H9 (cell line): ENCODE measurements around the gene LIMS1. TPM values are rescaled to one million over a fixed set of nuclear protein-coding genes. Genes with fewer than 3 reads are reported as not detected.

Experiments used
- DNase-seq: peaks from one replicate; pipeline ENCODE4 v3.0.0-alpha.2; 2017
- H2AFZ ChIP-seq: one replicate; pipeline ENCODE4 v1.6.1; 2013; ENCODE audit warnings: mild to moderate bottlenecking, low read length, control low read depth, moderate library complexity
- H2AK5ac ChIP-seq: 2 replicates; pipeline ENCODE4 v1.6.1; 2013; ENCODE audit warnings: low read length, control low read depth, mixed read lengths; ENCODE audit not compliant: insufficient read length
- H2BK120ac ChIP-seq: one replicate; pipeline ENCODE4 v1.6.1; 2013; ENCODE audit warnings: low read depth, mild to moderate bottlenecking, low read length, control low read depth, inconsistent platforms; ENCODE audit not compliant: poor library complexity, severe bottlenecking
- H2BK12ac ChIP-seq: 2 replicates; pipeline ENCODE4 v1.6.1; 2013; ENCODE audit warnings: low read length, control low read depth, mixed read lengths, low read depth; ENCODE audit not compliant: insufficient read length
- H2BK15ac ChIP-seq: 2 replicates; pipeline ENCODE4 v1.6.1; 2013; ENCODE audit warnings: low read depth, low read length, control low read depth
- H2BK20ac ChIP-seq: one replicate; pipeline ENCODE4 v1.6.1; 2013; ENCODE audit warnings: low read depth, mild to moderate bottlenecking, low read length, control low read depth, inconsistent platforms; ENCODE audit not compliant: poor library complexity, severe bottlenecking
- H2BK5ac ChIP-seq: 2 replicates; pipeline ENCODE4 v1.6.1; 2013; ENCODE audit warnings: low read length, control low read depth, mixed read lengths; ENCODE audit not compliant: insufficient read length
- H3K14ac ChIP-seq: 2 replicates; pipeline ENCODE4 v1.6.1; 2013; ENCODE audit warnings: low read length, control low read depth; ENCODE audit not compliant: insufficient read depth
- H3K18ac ChIP-seq: 2 replicates; pipeline ENCODE4 v1.6.1; 2013; ENCODE audit warnings: low read depth, mild to moderate bottlenecking, mixed read lengths, low read length, control low read depth; ENCODE audit not compliant: insufficient read length
- H3K23ac ChIP-seq: 2 replicates; pipeline ENCODE4 v1.6.1; 2013; ENCODE audit warnings: low read length, control low read depth, mixed read lengths, low read depth; ENCODE audit not compliant: insufficient read length
- H3K23me2 ChIP-seq: 2 replicates; pipeline ENCODE4 v1.6.1; 2013; ENCODE audit warnings: low read depth, mild to moderate bottlenecking, mixed read lengths, low read length, control low read depth; ENCODE audit not compliant: insufficient read length, poor library complexity, severe bottlenecking
- H3K27ac ChIP-seq: 2 replicates; pipeline ENCODE4 v1.5.1; 2013; ENCODE audit warnings: low read length, control low read depth, mixed read lengths, low read depth; ENCODE audit not compliant: insufficient read length
- H3K27me3 ChIP-seq: 2 replicates; pipeline ENCODE4 v1.6.1; 2013; ENCODE audit warnings: low read length, control low read depth, inconsistent platforms; ENCODE audit not compliant: insufficient read depth
- H3K4ac ChIP-seq: 2 replicates; pipeline ENCODE4 v1.6.1; 2013; ENCODE audit warnings: low read depth, mild to moderate bottlenecking, control low read depth, inconsistent platforms, low read length, moderate library complexity
- H3K4me1 ChIP-seq: 2 replicates; pipeline ENCODE4 v1.6.1; 2013; ENCODE audit warnings: low read length, control low read depth, inconsistent platforms; ENCODE audit not compliant: insufficient read depth
- H3K4me2 ChIP-seq: 2 replicates; pipeline ENCODE4 v1.6.1; 2013; ENCODE audit warnings: low read length, control low read depth, mixed read lengths; ENCODE audit not compliant: insufficient read length, insufficient read depth
- H3K56ac ChIP-seq: 2 replicates; pipeline ENCODE4 v1.6.1; 2013; ENCODE audit warnings: low read depth, mild to moderate bottlenecking, mixed read lengths, low read length, control low read depth; ENCODE audit not compliant: insufficient read length
- H3K79me1 ChIP-seq: 2 replicates; pipeline ENCODE4 v1.6.1; 2013; ENCODE audit warnings: low read depth, mild to moderate bottlenecking, moderate library complexity, low read length, control low read depth, inconsistent platforms; ENCODE audit not compliant: insufficient read depth, poor library complexity, severe bottlenecking
- H3K79me2 ChIP-seq: 2 replicates; pipeline ENCODE4 v1.6.1; 2013; ENCODE audit warnings: low read length, control low read depth, inconsistent platforms; ENCODE audit not compliant: insufficient read depth
- H3K9ac ChIP-seq: 2 replicates; pipeline ENCODE4 v1.6.1; 2013; ENCODE audit warnings: low read length, control low read depth, mixed read lengths; ENCODE audit not compliant: insufficient read length; ENCODE audit errors: extremely low read depth
- H3K9me3 ChIP-seq: one replicate; pipeline ENCODE4 v1.6.1; 2013; ENCODE audit warnings: low read depth, low read length, inconsistent platforms; ENCODE audit not compliant: control insufficient read depth
- H3T11ph ChIP-seq: one replicate; pipeline ENCODE4 v1.6.1; 2013; ENCODE audit warnings: mild to moderate bottlenecking, low read length, control low read depth, inconsistent platforms
- H4K20me1 ChIP-seq: one replicate; pipeline ENCODE4 v1.6.1; 2013; ENCODE audit not compliant: control insufficient read depth, insufficient read length, insufficient read depth
- H4K5ac ChIP-seq: 2 replicates; pipeline ENCODE4 v1.6.1; 2013; ENCODE audit warnings: low read depth, mild to moderate bottlenecking, mixed read lengths, low read length, control low read depth; ENCODE audit not compliant: insufficient read length
- H4K8ac ChIP-seq: replicated peaks from 2 replicates; pipeline ENCODE4 v1.6.1; 2013; ENCODE audit warnings: low read length, control low read depth, mixed read lengths, low read depth; ENCODE audit not compliant: insufficient read length
- H4K91ac ChIP-seq: 2 replicates; pipeline ENCODE4 v1.6.1; 2013; ENCODE audit warnings: low read depth, mild to moderate bottlenecking, moderate library complexity, mixed read lengths, low read length, control low read depth; ENCODE audit not compliant: insufficient read length
- H3K27ac Mint-ChIP-seq, 3 experiments: 2 replicates in 2 of 3; 3 replicates in 1 of 3; pipeline ENCODE4 v1.8.0; 2020 to 2021; ENCODE audit warnings: mixed read lengths in 3 of 3, mild to moderate bottlenecking in 1 of 3, moderate library complexity in 1 of 3
- H3K27me3 Mint-ChIP-seq: 2 replicates; pipeline ENCODE4 v1.8.0; 2021; ENCODE audit warnings: low read depth, mild to moderate bottlenecking, moderate library complexity, mixed read lengths
- H3K36me3 Mint-ChIP-seq, 3 experiments: 2 replicates in 2 of 3; 3 replicates in 1 of 3; pipeline ENCODE4 v1.8.0; 2020 to 2021; ENCODE audit warnings: low read depth in 3 of 3, mixed read lengths in 3 of 3; ENCODE audit not compliant: insufficient read depth in 1 of 3
- H3K4me1 Mint-ChIP-seq, 2 experiments: 2 replicates each; pipeline ENCODE4 v1.8.0; 2020; ENCODE audit warnings: mixed read lengths in 2 of 2
- H3K4me3 Mint-ChIP-seq, 2 experiments: 2 replicates in 1 of 2; 3 replicates in 1 of 2; pipeline ENCODE4 v1.8.0; 2020 to 2021; ENCODE audit warnings: mild to moderate bottlenecking in 2 of 2, mixed read lengths in 2 of 2, moderate library complexity in 1 of 2
- H3K9me3 Mint-ChIP-seq, 2 experiments: 2 replicates in 1 of 2; 3 replicates in 1 of 2; pipeline ENCODE4 v1.8.0; 2020; ENCODE audit warnings: mild to moderate bottlenecking in 2 of 2, mixed read lengths in 2 of 2, moderate library complexity in 1 of 2
- WGBS: extraction: QIAGEN DNeasy Blood & Tissue Kit; methylation state at CpG from one replicate; pipeline ENCODE4 v1.1.7; 2013; ENCODE audit warnings: missing lambda C conversion rate, low lambda C conversion rate, mixed read lengths; ENCODE audit not compliant: insufficient read length; ENCODE audit errors: extremely low coverage; 5-methylcytosine and 5-hydroxymethylcytosine counted together
- total RNA-seq: library from RNA; stranded (reverse); gene quantifications from 2 replicates; pipeline ENCODE4 v1.2.1, GENCODE V29; 2021
- TF ChIP-seq, protein P1 (sequence below): fragments of 200-600 bp; sonication (generic); conservative IDR thresholded peaks from 3 replicates; pipeline ENCODE4 v1.8.0; 2021; ENCODE audit warnings: antibody characterized with exemption, mild to moderate bottlenecking

Gene LIMS1
- total RNA-seq, 1 experiment from 2014 or later = 37.7 TPM

- Histone ChIP-seq H2AFZ (no peak overlapping the region), H3K79me2 (no peaks in the 10 kb centered on the region; the same call in 1 of the 2 replicates), H3K56ac (no peak overlapping the region), H4K91ac (no peak overlapping the region), H3K4me1 (no peaks in the 10 kb centered on the region; the same call in 1 of the 2 replicates), H3K9ac (no peak overlapping the region), H3K23me2 (no peaks in the 10 kb centered on the region), H2AK5ac (no peak overlapping the region), H4K20me1 (no peaks in the 10 kb centered on the region), H3T11ph (no peak overlapping the region), H4K5ac (no peak overlapping the region), H4K8ac (no peak overlapping the region), H3K9me3 (no peaks in the 10 kb centered on the region), H2BK15ac (no peak overlapping the region), H2BK12ac (no peak overlapping the region), H2BK120ac (no peak overlapping the region), H3K18ac (no peak overlapping the region), H3K4me2 (no peak overlapping the region), H3K4ac (no peak overlapping the region), H2BK20ac (no peak overlapping the region), H3K14ac (no peak overlapping the region), H3K23ac (no peak overlapping the region), H3K27me3 (no peaks in the 10 kb centered on the region), H3K79me1 (no peaks in the 10 kb centered on the region), H3K27ac (no peak overlapping the region), H2BK5ac (no peak overlapping the region)
- H3K9me3 Mint-ChIP-seq = no peaks in the 10 kb centered on the region
- DNase-seq = no peak
- no peak overlapping the region for H3K4me3 Mint-ChIP-seq
- peaks cover 17% of the 10 kb centered on the region in 2 experiments for H3K4me1 Mint-ChIP-seq
- no peak overlapping the region for H3K27ac Mint-ChIP-seq
- no CpG with 5 or more reads among the region's 4 CpGs for WGBS
- H3K36me3 Mint-ChIP-seq = no peaks in the 10 kb centered on the region
- H3K27me3 Mint-ChIP-seq = no peaks in the 10 kb centered on the region
- TF ChIP-seq, protein P1, sequence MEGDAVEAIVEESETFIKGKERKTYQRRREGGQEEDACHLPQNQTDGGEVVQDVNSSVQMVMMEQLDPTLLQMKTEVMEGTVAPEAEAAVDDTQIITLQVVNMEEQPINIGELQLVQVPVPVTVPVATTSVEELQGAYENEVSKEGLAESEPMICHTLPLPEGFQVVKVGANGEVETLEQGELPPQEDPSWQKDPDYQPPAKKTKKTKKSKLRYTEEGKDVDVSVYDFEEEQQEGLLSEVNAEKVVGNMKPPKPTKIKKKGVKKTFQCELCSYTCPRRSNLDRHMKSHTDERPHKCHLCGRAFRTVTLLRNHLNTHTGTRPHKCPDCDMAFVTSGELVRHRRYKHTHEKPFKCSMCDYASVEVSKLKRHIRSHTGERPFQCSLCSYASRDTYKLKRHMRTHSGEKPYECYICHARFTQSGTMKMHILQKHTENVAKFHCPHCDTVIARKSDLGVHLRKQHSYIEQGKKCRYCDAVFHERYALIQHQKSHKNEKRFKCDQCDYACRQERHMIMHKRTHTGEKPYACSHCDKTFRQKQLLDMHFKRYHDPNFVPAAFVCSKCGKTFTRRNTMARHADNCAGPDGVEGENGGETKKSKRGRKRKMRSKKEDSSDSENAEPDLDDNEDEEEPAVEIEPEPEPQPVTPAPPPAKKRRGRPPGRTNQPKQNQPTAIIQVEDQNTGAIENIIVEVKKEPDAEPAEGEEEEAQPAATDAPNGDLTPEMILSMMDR = no peak
Measured at GRCh38 chr2:108614659-108615058, 80.4 kb downstream of the LIMS1 start.
